ENCODE data around the gene PRKAG3. TPM values are rescaled to one million over a fixed set of nuclear protein-coding genes. Genes with fewer than 3 reads are reported as not detected.

The PRKAG3 gene
- total and polyA plus RNA-seq, 2 donors (not counting 3 experiments of a cell fraction or from before 2014, with no cell fraction given), result not detected

GRCh38 chr2:218865999-218866398, 34.4 kb upstream of the PRKAG3 start:
- no peak overlapping the region for H3K27ac ChIP-seq (ENCODE audit: insufficient read depth, low read depth, low read length)
- H3K36me3 ChIP-seq (ENCODE audit: control insufficient read depth in 2 of 2, extremely low read depth in 1 of 2, insufficient read depth in 2 of 2, low read length in 2 of 2), result no peaks in the 10 kb centered on the region
- intact Hi-C loops (cut with micrococcal nuclease), result no loop called here
- no peak overlapping the region for H2AFZ ChIP-seq (ENCODE audit: low read depth, low read length)
- no TSS peak for BruUV-seq (replicated peaks)
- H3K27me3 ChIP-seq (ENCODE audit: control insufficient read depth in 2 of 2, insufficient read depth in 2 of 2, low read length in 2 of 2), result peaks cover 42 to 54% of the 10 kb centered on the region in 2 experiments
- DNase-seq (ENCODE audit: low read depth, low spot score) (no peak), FAIRE-seq (no peak)
- H3K4me1 ChIP-seq (ENCODE audit: control insufficient read depth, extremely low read depth, insufficient read depth, low read length), result no peaks in the 10 kb centered on the region
- H3K79me2 ChIP-seq (ENCODE audit: control insufficient read depth, insufficient read depth, low read length), result no peaks in the 10 kb centered on the region
- POLR2A ChIA-PET, result no interaction called here
- no peak overlapping the region for H3K9ac ChIP-seq (replicated peaks; ENCODE audit: extremely low read depth, insufficient read depth, low read length)
- no peaks in the 10 kb centered on the region for H3K9me1 ChIP-seq (replicated peaks; ENCODE audit: control insufficient read depth, extremely low read depth, insufficient read depth, low read length)
- no peak overlapping the region for H3K4me3 ChIP-seq (replicated peaks in 1 of 3; ENCODE audit: insufficient read depth in 1 of 3, low read depth in 1 of 3, low read length in 3 of 3)
- dilution Hi-C loops (cut with MboI; ENCODE audit: extremely low pct_ligation_motif_present, low sequenced_read_pairs), result no loop called here
- H3K9me3 ChIP-seq (replicated peaks; ENCODE audit: control insufficient read depth, insufficient read depth, low read length), result no peaks in the 10 kb centered on the region
- no peak overlapping the region for H3K4me2 ChIP-seq (ENCODE audit: insufficient read depth, low read length)
- TF ChIP-seq, protein P1, sequence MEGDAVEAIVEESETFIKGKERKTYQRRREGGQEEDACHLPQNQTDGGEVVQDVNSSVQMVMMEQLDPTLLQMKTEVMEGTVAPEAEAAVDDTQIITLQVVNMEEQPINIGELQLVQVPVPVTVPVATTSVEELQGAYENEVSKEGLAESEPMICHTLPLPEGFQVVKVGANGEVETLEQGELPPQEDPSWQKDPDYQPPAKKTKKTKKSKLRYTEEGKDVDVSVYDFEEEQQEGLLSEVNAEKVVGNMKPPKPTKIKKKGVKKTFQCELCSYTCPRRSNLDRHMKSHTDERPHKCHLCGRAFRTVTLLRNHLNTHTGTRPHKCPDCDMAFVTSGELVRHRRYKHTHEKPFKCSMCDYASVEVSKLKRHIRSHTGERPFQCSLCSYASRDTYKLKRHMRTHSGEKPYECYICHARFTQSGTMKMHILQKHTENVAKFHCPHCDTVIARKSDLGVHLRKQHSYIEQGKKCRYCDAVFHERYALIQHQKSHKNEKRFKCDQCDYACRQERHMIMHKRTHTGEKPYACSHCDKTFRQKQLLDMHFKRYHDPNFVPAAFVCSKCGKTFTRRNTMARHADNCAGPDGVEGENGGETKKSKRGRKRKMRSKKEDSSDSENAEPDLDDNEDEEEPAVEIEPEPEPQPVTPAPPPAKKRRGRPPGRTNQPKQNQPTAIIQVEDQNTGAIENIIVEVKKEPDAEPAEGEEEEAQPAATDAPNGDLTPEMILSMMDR (IDR thresholded peaks at IDR 0.05; ENCODE audit: extremely low read depth in 1 of 2, insufficient read depth in 1 of 2, low read depth in 1 of 2, low read length in 2 of 2), result no peak
- TF ChIP-seq EZH2 (IDR thresholded peaks at IDR 0.05; ENCODE audit: borderline replicate concordance, low read depth, low read length, severe bottlenecking) (no peak), MYC (IDR thresholded peaks at IDR 0.05; ENCODE audit: low read depth, low read length) (no peak), GATA2 (IDR thresholded peaks at IDR 0.05; ENCODE audit: insufficient read depth, insufficient read length, low read depth, low read length) (no peak)
- no peaks in the 10 kb centered on the region for H4K20me1 ChIP-seq (replicated peaks; ENCODE audit: control insufficient read depth, extremely low read depth, insufficient read depth, low read length)
- CTCF ChIA-PET, result interaction anchor here (0.5 to 4.5 kb wide), 4 partner anchors 10 to 136 kb away, joined by 3 to 21 read pairs (median 3); no protein-coding TSS in a partner anchor

- no peak for DNase-seq (ENCODE audit: low read depth, low spot score)
- FAIRE-seq, result no peak
- Histone ChIP-seq H3K27me3 (ENCODE audit: control insufficient read depth in 2 of 2, insufficient read depth in 2 of 2, low read length in 2 of 2) (peaks cover 42 to 53% of the 10 kb centered on the region in 2 experiments), H3K9me3 (replicated peaks; ENCODE audit: control insufficient read depth, insufficient read depth, low read length) (no peaks in the 10 kb centered on the region), H3K4me1 (ENCODE audit: control insufficient read depth, extremely low read depth, insufficient read depth, low read length) (no peaks in the 10 kb centered on the region), H3K4me3 (replicated peaks in 1 of 3; ENCODE audit: insufficient read depth in 1 of 3, low read depth in 1 of 3, low read length in 3 of 3) (no peak overlapping the region), H3K9me1 (replicated peaks; ENCODE audit: control insufficient read depth, extremely low read depth, insufficient read depth, low read length) (no peaks in the 10 kb centered on the region), H3K9ac (replicated peaks; ENCODE audit: extremely low read depth, insufficient read depth, low read length) (no peak overlapping the region), H4K20me1 (replicated peaks; ENCODE audit: control insufficient read depth, extremely low read depth, insufficient read depth, low read length) (no peaks in the 10 kb centered on the region), H3K79me2 (ENCODE audit: control insufficient read depth, insufficient read depth, low read length) (no peaks in the 10 kb centered on the region), H3K4me2 (ENCODE audit: insufficient read depth, low read length) (no peak overlapping the region), H2AFZ (ENCODE audit: low read depth, low read length) (no peak overlapping the region), H3K36me3 (ENCODE audit: control insufficient read depth in 2 of 2, extremely low read depth in 1 of 2, insufficient read depth in 2 of 2, low read length in 2 of 2) (no peaks in the 10 kb centered on the region), H3K27ac (ENCODE audit: insufficient read depth, low read depth, low read length) (no peak overlapping the region)
- dilution Hi-C loops (cut with MboI; ENCODE audit: extremely low pct_ligation_motif_present, low sequenced_read_pairs), result no loop called here
- intact Hi-C loops (cut with micrococcal nuclease), result no loop called here
- ChIA-PET CTCF (interaction anchor here (1.0 to 4.5 kb wide), 2 partner anchors 11 to 32 kb away, joined by 3 to 21 read pairs; no protein-coding TSS in a partner anchor), POLR2A (no interaction called here)
- no peak for TF ChIP-seq FOS (IDR thresholded peaks at IDR 0.05; ENCODE audit: borderline replicate concordance, insufficient read depth, low read length)
- TF ChIP-seq, protein P1 (IDR thresholded peaks at IDR 0.05; ENCODE audit: extremely low read depth in 1 of 2, insufficient read depth in 1 of 2, low read depth in 1 of 2, low read length in 2 of 2), result no peak
- TF ChIP-seq MYC (IDR thresholded peaks at IDR 0.05; ENCODE audit: low read depth, low read length), result no peak
- no peak for TF ChIP-seq POLR2A (IDR thresholded peaks at IDR 0.05; ENCODE audit: low read depth, low read length)
- no peak for TF ChIP-seq JUN (IDR thresholded peaks at IDR 0.05; ENCODE audit: borderline replicate concordance, insufficient read depth, insufficient read length, low read depth)
- no peak for TF ChIP-seq EZH2 (IDR thresholded peaks at IDR 0.05; ENCODE audit: borderline replicate concordance, low read depth, low read length, severe bottlenecking)
- TF ChIP-seq GATA2 (IDR thresholded peaks at IDR 0.05; ENCODE audit: insufficient read depth, insufficient read length, low read depth, low read length), result no peak
- no peak for TF ChIP-seq POLR2AphosphoS5 (IDR thresholded peaks at IDR 0.05; ENCODE audit: insufficient read depth, low read depth, low read length)
- TF ChIP-seq, protein P2, sequence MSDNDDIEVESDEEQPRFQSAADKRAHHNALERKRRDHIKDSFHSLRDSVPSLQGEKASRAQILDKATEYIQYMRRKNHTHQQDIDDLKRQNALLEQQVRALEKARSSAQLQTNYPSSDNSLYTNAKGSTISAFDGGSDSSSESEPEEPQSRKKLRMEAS (IDR thresholded peaks at IDR 0.05; ENCODE audit: insufficient read depth, insufficient read length), result no peak
- no TSS peak for BruUV-seq (replicated peaks)
Observed at GRCh38 chr2:218865396-218865795, 33.8 kb upstream of the PRKAG3 start.

Data from endothelial cell of umbilical vein (primary cell).